OCI-LY3 (cell line): ENCODE data around the gene NPAT.

Source experiments
- EZH2phosphoT487 ChIP-seq: fragments of 200-600 bp; shearing (Covaris generic); IDR thresholded peaks from 2 replicates; pipeline ENCODE4 v1.6.1; 2018; ENCODE audit warnings: antibody characterized with exemption, mixed run types, low read depth
- TF ChIP-seq, protein P1 (sequence below): fragments of 200-600, 300-600 bp; sonication (generic); IDR thresholded peaks from 2 replicates; pipeline ENCODE4 v1.5.1; 2014; ENCODE audit warnings: antibody characterized with exemption, low read length, low read depth

DNA sequence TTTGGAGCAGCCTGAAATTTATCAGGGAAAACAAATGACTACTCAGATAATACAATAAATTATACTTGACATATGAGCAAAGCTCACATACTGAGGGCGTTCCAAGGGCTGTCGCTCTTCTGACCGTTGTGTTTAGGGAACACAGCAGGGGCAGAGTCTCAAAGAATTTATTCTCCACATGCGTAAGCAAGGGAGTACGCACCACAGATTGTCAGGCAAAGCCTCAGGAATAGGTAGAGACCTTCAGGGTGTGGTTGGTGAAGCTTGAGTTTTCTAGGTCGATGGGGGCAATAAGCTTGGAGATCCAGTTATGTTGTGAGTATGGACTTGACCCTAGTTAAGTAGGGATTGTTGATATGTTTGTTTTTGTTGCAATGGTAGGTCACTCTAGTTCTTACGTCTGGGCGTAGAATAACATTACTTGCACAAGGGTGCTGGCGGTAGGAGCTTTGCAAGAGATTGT, 100.2 kb downstream of the NPAT start:
- TF ChIP-seq, protein P1, sequence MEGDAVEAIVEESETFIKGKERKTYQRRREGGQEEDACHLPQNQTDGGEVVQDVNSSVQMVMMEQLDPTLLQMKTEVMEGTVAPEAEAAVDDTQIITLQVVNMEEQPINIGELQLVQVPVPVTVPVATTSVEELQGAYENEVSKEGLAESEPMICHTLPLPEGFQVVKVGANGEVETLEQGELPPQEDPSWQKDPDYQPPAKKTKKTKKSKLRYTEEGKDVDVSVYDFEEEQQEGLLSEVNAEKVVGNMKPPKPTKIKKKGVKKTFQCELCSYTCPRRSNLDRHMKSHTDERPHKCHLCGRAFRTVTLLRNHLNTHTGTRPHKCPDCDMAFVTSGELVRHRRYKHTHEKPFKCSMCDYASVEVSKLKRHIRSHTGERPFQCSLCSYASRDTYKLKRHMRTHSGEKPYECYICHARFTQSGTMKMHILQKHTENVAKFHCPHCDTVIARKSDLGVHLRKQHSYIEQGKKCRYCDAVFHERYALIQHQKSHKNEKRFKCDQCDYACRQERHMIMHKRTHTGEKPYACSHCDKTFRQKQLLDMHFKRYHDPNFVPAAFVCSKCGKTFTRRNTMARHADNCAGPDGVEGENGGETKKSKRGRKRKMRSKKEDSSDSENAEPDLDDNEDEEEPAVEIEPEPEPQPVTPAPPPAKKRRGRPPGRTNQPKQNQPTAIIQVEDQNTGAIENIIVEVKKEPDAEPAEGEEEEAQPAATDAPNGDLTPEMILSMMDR = no peak
- no peak for TF ChIP-seq EZH2phosphoT487
